HT-29 (cell line): ENCODE results near the gene ZDHHC8. TPM values are rescaled to one million over a fixed set of nuclear protein-coding genes. Genes with fewer than 3 reads are reported as not detected.

Experiments
- DNase-seq: peaks from one replicate; pipeline ENCODE4 v3.0.0-alpha.2; 2015; ENCODE audit warnings: low spot score
- total RNA-seq: library from RNA; depleted of rRNA; stranded (reverse); fragments of >200 nt; shearing (Covaris generic); gene quantifications from 2 replicates; pipeline ENCODE4 v1.2.3, GENCODE V29; 2014

Gene ZDHHC8
- total RNA-seq, 1 experiment from 2014 or later, result 62.9 TPM

GRCh38 chr22:20095521-20095920, 36.1 kb upstream of the ZDHHC8 start:
- DNase-seq, result no peak

GRCh38 chr22:20096574-20097420, 34.8 kb upstream of the ZDHHC8 start:
- DNase-seq, result no peak

DNA sequence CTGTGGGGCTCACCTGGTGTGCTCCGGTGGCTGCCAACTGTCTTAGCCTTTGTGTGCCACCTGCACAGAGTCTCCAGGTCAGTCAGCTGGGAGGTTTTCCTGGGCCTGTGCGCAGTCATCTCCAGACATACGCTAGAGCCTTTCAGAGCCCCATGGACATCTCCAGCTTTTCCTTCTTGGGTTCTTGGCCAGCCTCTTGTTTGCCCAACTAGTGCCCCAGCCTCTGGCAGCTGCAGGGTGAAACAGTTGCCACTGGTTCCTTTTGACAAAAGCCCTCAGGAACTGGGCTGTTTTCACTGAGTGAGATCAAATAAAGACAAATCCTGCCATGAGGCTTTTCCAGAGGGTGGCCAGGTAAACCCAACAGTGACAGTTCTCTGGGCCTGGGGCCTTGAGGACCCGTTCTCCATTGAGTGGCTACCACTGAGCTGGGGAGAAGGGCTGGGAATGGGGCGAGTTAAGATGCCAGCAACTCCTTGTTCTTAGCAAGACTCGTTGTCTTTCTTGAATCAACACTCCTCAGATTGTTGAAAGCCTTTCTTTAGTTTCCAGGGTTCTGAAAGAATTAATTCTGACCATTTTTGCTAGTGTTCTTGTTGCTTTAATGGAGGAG, 32.4 kb upstream of the ZDHHC8 start:
- no peak for DNase-seq

GRCh38 chr22:20101638-20102037, 30.0 kb upstream of the ZDHHC8 start:
- DNase-seq, result no peak

GRCh38 chr22:20102203-20102780, 29.3 kb upstream of the ZDHHC8 start:
- DNase-seq, result no peak

DNA sequence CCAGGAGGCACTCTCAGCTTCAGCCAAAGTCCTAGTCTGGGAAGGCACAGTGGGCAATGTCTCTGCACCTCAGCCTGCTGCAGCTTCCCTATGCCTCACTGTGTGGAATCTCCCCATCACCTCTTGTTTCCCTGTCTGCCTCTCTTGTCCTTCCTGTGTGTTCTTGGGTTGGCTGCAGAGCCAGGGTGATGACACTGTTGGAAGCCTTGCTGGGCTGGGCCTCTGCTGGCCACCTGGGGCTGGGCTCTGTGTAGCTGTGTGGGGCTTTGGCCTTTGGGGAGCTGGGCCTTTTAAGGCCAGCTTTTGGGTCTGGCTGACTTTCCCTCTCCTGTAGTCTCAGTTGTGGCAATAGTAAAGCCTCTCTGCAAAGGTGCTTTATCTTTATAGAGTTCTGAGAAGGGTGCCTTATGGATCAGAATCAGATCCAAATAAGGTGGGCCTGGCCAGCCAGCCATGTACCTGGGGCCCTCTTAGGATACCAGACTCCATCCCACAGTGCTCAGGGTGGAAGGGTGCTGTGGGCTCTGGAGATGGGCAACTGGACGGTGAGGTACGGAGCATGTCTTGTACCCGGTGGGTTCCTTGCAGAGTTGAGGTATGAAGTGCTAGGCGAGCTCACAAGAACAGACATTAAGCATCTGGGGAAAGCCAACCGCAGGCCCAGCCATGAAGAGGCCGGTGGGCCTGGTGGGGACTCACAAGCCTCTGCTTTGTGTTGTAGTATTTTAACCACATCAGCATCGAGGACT, 26.0 kb upstream of the ZDHHC8 start:
- no peak for DNase-seq

DNA sequence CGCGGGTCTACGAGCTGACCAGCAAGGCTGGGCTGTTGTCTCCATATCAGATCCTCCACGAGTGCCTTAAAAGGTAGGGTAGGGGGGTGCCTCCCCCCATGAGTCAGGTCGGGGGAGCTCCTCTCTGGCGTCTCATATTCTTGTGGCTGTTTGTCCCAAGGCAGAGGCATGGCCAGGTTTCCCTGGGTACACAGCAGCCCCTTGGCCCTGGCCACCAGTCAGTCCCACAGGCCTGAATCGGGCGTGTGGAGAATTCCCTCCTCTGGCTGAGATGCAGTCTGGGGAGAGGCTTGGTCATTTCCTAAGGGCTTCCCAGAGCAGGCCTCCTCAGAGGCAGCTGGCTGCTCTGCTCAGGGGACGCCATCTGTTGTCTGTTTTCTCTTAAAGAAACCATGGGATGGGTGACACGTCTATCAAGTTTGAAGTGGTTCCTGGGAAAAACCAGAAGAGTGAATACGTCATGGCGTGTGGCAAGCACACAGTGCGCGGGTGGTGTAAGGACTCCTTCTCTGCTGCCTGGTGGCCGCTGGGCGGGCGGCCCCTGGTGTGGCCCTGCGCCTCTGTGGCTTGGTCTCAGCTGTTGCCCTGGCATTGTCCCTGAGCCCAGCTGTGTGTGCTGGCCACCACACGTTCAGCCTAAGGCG, 25.3 kb upstream of the ZDHHC8 start:
- no peak for DNase-seq

- DNase-seq, result no peak
Observed at GRCh38 chr22:20106849-20107237, 24.8 kb upstream of the ZDHHC8 start.

- no peak for DNase-seq
Observed at GRCh38 chr22:20107471-20107901, 24.1 kb upstream of the ZDHHC8 start.

DNA sequence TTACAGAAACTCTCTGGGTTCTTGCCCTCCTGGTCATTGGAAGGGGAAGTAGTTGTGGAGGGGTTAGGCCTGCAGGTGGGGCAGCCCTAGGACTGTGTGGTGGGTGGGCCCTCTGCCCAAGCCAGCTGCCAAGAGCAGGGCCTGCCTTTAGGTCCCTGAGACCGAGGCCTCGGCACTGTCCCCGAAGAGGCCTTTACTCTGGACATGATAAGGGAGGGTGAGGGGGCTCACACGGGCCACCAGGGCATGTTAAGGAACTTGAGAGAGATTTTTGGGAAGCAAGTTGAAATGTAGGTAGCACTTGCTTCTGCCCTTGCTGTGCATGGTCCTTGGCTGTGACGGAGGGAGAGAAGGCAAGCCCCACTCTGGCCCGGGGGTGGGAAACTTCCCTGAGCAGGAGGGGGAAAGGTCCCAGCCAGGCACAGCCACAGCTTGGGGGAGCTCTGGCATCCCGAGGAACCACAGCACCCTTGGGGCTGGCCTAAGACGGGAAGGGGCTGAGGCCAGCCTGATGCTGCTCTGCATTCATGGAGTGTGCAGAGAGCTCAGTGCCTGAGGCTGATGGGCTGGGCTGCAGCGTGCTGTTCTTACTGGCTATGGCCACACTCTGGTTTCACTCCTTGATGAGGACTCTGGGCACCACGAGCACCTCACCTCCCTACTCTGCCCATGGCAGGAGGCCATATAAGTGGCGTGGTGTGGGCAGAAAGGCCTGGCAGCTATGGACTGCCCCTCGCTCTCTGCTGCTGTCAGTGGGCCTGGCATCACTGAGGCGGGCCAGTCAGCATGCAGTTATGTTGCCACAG, 23.4 kb upstream of the ZDHHC8 start:
- no peak for DNase-seq

DNA sequence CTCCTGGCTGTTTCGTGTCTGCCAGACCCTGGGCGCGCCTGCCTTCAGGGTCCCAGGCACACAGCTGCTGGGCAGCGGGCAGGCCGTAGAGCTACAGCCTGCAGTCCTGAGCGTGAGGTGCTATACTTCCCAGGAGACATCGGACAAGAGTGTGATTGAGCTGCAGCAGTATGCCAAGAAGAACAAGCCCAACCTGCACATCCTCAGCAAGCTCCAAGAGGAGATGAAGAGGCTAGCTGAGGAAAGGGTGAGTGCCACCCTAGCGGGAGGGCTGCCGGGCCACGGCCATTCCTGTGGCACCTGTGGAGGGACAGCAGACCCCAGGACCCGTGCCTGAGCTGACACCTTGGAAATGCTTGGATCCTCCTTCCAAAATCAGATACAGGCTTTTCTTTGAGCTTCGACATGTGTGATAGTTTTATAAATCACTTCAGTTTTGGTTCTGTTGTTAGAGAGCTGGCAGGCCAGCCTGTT, 22.8 kb upstream of the ZDHHC8 start:
- DNase-seq, result no peak

DNA sequence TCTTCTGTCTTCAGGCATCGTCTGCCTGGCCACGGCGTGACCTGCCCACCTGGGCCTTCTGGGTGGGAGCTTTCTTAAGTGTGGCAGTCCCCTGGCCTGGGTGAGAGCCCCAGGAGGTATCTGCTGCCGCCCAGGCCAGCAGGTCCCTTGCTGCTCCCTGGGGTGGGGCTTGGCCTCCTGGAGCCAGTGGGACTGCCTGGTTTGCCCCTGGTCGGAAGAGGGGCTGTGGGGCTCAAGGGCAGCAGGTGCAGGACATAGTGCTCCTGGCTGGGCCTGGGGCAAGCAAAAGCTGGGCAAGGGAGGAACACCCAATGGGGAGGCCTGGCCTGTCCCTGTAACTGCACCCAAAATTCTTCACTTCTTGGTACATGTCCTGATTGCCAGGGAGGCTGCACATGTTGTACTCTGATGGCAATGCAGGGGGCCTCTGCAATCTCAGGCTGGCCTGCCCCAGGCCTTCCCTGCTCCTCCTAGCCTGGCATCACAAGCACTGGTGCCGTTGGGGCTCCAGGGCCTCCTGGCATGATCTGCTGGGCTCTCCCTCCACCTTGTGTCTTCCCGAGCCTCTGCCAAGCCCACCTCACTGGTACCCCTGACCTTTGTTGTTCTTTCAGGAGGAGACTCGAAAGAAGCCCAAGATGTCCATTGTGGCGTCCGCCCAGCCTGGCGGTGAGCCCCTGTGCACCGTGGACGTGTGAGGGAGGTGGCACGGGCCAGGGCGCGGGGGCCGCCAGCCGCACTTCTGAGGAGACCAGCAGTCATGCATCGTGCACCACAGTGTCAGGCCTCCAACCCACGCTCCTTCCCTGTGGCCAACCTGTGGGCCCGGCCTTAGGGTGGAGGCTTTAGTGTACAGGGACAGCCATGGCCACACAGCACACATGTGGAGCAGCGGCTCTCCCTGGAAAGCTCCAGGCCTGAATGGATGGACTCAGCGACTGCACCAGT, 21.9 kb upstream of the ZDHHC8 start:
- DNase-seq, result no peak

DNA sequence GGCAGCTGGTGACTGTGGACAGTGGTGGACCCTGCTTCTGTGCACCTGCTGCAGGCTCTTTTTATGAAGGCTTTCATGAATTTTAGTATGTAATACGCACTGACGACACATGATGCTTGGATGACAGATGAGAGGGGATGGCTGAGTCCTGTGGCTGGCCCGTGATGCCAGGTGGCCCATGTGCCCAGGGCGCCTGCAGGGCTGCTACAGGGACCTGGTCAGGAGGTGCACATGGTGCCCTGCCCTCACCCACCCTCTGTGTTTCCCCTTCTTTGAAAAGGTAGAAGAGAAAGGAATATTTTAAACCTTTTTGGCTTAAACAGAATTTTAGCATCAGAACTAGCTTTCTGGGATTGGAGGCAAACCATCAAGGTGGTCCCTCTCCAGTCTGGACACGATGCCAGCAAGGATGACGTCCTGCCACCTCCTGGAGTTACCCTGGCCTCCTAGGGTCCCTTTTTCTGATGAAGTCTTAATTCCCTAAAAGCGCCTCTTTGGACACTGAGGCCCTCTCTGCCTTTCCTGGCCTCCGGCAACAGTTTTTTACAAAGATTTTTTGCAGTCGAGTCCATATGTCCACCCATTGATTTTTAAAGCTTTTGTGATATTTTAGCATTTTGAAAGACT, 21.1 kb upstream of the ZDHHC8 start:
- DNase-seq, result no peak

GRCh38 chr22:20111045-20111688, 20.4 kb upstream of the ZDHHC8 start:
- peak; percentile 78 for DNase-seq

GRCh38 chr22:20111689-20112622, 19.6 kb upstream of the ZDHHC8 start:
- peak; percentile 17 for DNase-seq

- DNase-seq, result no peak
Observed at GRCh38 chr22:20112623-20113511, 18.7 kb upstream of the ZDHHC8 start.
